Subcutaneous abdominal adipose tissue (tissue), 5 donors: ENCODE results near the gene INKA2.

Experiments used
- H3K27ac ChIP-seq: one replicate; pipeline ENCODE4 v1.7.0; 2013; ENCODE audit warnings: low read depth, mild to moderate bottlenecking, inconsistent platforms, low read length, moderate library complexity
- H3K27me3 ChIP-seq, 5 donors: one replicate each; pipeline ENCODE4 v1.7.0; 2013; ENCODE audit warnings: low read length in 5 of 5, inconsistent platforms in 1 of 5; ENCODE audit not compliant: control insufficient read depth in 5 of 5, insufficient read depth in 4 of 5
- H3K36me3 ChIP-seq, 5 donors: one replicate each; pipeline ENCODE4 v1.7.0; 2013; ENCODE audit warnings: low read length in 5 of 5; ENCODE audit not compliant: control insufficient read depth in 5 of 5, insufficient read depth in 5 of 5
- H3K4me1 ChIP-seq, 5 donors: one replicate each; pipeline ENCODE4 v1.7.0; 2013; ENCODE audit warnings: low read length in 5 of 5, mild to moderate bottlenecking in 3 of 5, moderate library complexity in 1 of 5; ENCODE audit not compliant: control insufficient read depth in 5 of 5, insufficient read depth in 5 of 5
- H3K4me3 ChIP-seq, 5 donors: one replicate each; pipeline ENCODE4 v1.7.0; 2013; ENCODE audit warnings: low read length in 5 of 5, low read depth in 1 of 5
- H3K9ac ChIP-seq, 5 donors: one replicate each; pipeline ENCODE4 v1.7.0; 2013; ENCODE audit warnings: low read length in 5 of 5, mild to moderate bottlenecking in 4 of 5, moderate library complexity in 3 of 5
- H3K9me3 ChIP-seq, 5 donors: one replicate each; pipeline ENCODE4 v1.7.0; 2013; ENCODE audit warnings: low read length in 5 of 5; ENCODE audit not compliant: control insufficient read depth in 5 of 5
- donor health status: healthy.
- donor health status: healthy.
- donor health status: healthy.
- donor health status: healthy.
- donor health status: healthy.

Gene INKA2

GRCh38 chr1:111695801-111696200, 43.4 kb downstream of the INKA2 start:
- H3K9ac ChIP-seq: no peak overlapping the region
- H3K27ac ChIP-seq: no peak overlapping the region
- H3K36me3 ChIP-seq: peaks cover 45 to 63% (median 48%) of the 10 kb centered on the region in 5 donors
- no peaks in the 10 kb centered on the region for H3K4me1 ChIP-seq
- no peak overlapping the region for H3K4me3 ChIP-seq
- H3K9me3 ChIP-seq: no peaks in the 10 kb centered on the region
- no peaks in the 10 kb centered on the region for H3K27me3 ChIP-seq

- no peak overlapping the region for H3K4me3 ChIP-seq
- no peaks in the 10 kb centered on the region for H3K9me3 ChIP-seq
- peaks cover 18 to 27% (median 19%) of the 10 kb centered on the region in 5 donors for H3K36me3 ChIP-seq
- peaks cover 0 to 8% (median 6%) of the 10 kb centered on the region in 5 donors for H3K4me1 ChIP-seq
- H3K27me3 ChIP-seq: no peaks in the 10 kb centered on the region
- no peak overlapping the region for H3K9ac ChIP-seq
- H3K27ac ChIP-seq: no peak overlapping the region
Measured at GRCh38 chr1:111691886-111692285, 47.3 kb downstream of the INKA2 start.

- no peaks in the 10 kb centered on the region for H3K27me3 ChIP-seq
- no peak overlapping the region for H3K9ac ChIP-seq
- H3K9me3 ChIP-seq: no peaks in the 10 kb centered on the region
- no peak overlapping the region for H3K4me3 ChIP-seq
- H3K4me1 ChIP-seq: peaks cover 0 to 8% (median 6%) of the 10 kb centered on the region in 5 donors
- no peak overlapping the region for H3K27ac ChIP-seq
- H3K36me3 ChIP-seq: peaks cover 10 to 21% (median 13%) of the 10 kb centered on the region in 5 donors
Measured at GRCh38 chr1:111690306-111690617, 48.9 kb downstream of the INKA2 start.
